Measurements from ENCODE around the gene JKAMP. TPM values are rescaled to one million over a fixed set of nuclear protein-coding genes. Genes with fewer than 3 reads are reported as not detected.
A peak's percentile ranks its signal among the peaks of the same experiment; 100 is the strongest.
"Not testable (repeated sequence)": the region's sequence is repeated elsewhere in the genome, so short reads cannot be mapped to it uniquely, and the experiment has no call there.

JKAMP gene, protein sequence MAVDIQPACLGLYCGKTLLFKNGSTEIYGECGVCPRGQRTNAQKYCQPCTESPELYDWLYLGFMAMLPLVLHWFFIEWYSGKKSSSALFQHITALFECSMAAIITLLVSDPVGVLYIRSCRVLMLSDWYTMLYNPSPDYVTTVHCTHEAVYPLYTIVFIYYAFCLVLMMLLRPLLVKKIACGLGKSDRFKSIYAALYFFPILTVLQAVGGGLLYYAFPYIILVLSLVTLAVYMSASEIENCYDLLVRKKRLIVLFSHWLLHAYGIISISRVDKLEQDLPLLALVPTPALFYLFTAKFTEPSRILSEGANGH
- total RNA-seq, result 34.4 TPM
- long read RNA-seq, transcript JKAMP-201 (7 exons, 1,726 nt), result major isoform, 62 of 98 reads
- long read RNA-seq, transcript JKAMP-203 (7 exons, 1,636 nt), result minor isoform, 19 of 98 reads
- long read RNA-seq, partial matches to known transcripts, result 2 of 98 reads
- long read RNA-seq, other reads (novel, unspliced or antisense), result 5 of 98 reads

DNA sequence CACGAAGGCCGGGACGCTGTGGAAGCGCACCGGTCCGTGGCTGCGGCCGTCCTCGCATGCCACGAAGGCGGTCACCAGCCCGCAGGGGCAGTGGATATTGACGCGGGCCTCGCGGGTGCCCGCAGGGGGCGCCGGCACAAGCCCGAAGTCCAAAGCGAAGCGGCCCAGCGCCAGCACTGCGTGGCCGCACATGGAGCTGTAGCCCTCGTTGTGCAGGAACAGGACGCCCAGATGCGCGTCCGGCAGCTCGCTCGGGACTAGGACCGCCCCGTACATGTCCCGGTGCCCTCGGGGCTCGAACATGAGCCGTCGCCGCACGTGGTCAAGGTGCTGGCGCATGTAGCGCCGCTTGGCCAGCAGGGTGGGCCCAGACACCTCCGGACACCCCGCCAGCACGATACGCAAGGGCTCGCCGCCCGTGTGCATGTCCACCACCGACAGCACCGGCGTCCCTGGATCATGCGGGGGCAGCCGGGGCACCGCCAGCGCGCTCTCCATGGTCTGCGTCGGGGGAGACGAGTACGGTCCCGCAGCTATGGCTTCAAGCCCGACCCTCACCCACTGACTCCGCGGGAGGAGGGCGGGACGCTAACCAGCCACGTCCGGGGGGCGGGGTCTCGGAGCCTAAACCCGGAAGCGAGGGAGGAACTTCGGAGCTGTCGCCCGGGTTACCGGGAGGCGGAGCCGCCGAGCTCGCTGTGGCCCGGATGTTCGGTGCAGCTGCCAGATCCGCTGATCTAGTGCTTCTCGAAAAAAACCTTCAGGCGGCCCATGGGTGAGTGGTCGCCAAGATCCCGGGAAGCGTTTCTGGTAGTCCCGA, at the start of gene JKAMP, which contains the start of gene L3HYPDH:
Gene JKAMP (plus strand): TSS at position 699 of the 820 bp plus-strand sequence. CDS start 73 bp downstream, at position 772.
Gene L3HYPDH (minus strand): TSS at position 590 of the 820 bp plus-strand sequence. CDS start 92 bp downstream, at position 498.
- H3K36me3 ChIP-seq, result peaks cover 7% of the 10 kb centered on the region
- no peaks in the 10 kb centered on the region for H3K27me3 ChIP-seq
- TF ChIP-seq, protein P1, sequence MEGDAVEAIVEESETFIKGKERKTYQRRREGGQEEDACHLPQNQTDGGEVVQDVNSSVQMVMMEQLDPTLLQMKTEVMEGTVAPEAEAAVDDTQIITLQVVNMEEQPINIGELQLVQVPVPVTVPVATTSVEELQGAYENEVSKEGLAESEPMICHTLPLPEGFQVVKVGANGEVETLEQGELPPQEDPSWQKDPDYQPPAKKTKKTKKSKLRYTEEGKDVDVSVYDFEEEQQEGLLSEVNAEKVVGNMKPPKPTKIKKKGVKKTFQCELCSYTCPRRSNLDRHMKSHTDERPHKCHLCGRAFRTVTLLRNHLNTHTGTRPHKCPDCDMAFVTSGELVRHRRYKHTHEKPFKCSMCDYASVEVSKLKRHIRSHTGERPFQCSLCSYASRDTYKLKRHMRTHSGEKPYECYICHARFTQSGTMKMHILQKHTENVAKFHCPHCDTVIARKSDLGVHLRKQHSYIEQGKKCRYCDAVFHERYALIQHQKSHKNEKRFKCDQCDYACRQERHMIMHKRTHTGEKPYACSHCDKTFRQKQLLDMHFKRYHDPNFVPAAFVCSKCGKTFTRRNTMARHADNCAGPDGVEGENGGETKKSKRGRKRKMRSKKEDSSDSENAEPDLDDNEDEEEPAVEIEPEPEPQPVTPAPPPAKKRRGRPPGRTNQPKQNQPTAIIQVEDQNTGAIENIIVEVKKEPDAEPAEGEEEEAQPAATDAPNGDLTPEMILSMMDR (IDR thresholded peaks at IDR 0.05), result peak; percentile 73
- H3K27ac ChIP-seq, result peak within 1 kb of the TSS; percentile 95
- H3K4me1 ChIP-seq, result peaks cover 42% of the 10 kb centered on the region
- DNase-seq, result peak; percentile 99
- H3K9me3 ChIP-seq, result no peaks in the 10 kb centered on the region
- ATAC-seq, result peak; percentile 97
- intact Hi-C loops (cut with DNase I), result no loop called here
- peak within 1 kb of the TSS; percentile 92 for H3K4me3 ChIP-seq

DNA sequence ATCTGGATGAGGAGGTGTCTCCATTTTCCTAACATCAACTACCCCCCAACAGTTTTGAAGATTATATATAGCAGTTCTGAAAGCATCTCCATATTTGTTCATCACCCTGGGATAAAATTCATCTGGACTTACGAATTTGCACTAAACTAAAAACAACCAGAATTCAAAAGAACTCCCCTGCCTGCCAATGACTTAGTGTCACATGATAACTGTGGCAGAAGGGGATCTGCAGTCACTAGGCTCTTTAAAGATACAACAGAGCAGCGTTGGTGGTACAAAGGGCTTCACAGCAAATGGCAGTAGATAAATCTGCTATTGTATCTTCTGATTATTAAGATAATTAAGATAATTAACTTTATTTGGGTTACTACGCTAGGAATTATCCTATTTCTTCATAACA, 49.2 kb upstream of the JKAMP start:
- Histone ChIP-seq H3K36me3 (no peaks in the 10 kb centered on the region), H3K9me3 (no peaks in the 10 kb centered on the region), H3K4me3 (no peak overlapping the region), H3K27ac (no peak overlapping the region), H3K27me3 (no peaks in the 10 kb centered on the region), H3K4me1 (no peaks in the 10 kb centered on the region)
- ATAC-seq, result no peak
- intact Hi-C loops (cut with DNase I), result no loop called here
- no peak for DNase-seq
- TF ChIP-seq, protein P1 (IDR thresholded peaks at IDR 0.05), result no peak

GRCh38 chr14:59435987-59436386, 48.3 kb upstream of the JKAMP start:
- no peaks in the 10 kb centered on the region for H3K4me1 ChIP-seq
- ATAC-seq (no peak), DNase-seq (no peak)
- no peak overlapping the region for H3K27ac ChIP-seq
- TF ChIP-seq, protein P1 (IDR thresholded peaks at IDR 0.05), result no peak
- intact Hi-C loops (cut with DNase I), result no loop called here
- H3K36me3 ChIP-seq, result no peaks in the 10 kb centered on the region
- H3K27me3 ChIP-seq, result no peaks in the 10 kb centered on the region
- no peaks in the 10 kb centered on the region for H3K9me3 ChIP-seq
- H3K4me3 ChIP-seq, result no peak overlapping the region

GRCh38 chr14:59438195-59438647, 46.1 kb upstream of the JKAMP start:
- no peaks in the 10 kb centered on the region for H3K36me3 ChIP-seq
- no peak overlapping the region for H3K27ac ChIP-seq
- H3K4me1 ChIP-seq, result no peaks in the 10 kb centered on the region
- no peaks in the 10 kb centered on the region for H3K9me3 ChIP-seq
- no peaks in the 10 kb centered on the region for H3K27me3 ChIP-seq
- TF ChIP-seq, protein P1 (IDR thresholded peaks at IDR 0.05), result no peak
- intact Hi-C loops (cut with DNase I), result no loop called here
- no peak overlapping the region for H3K4me3 ChIP-seq
- DNase-seq (no peak), ATAC-seq (no peak)

DNA sequence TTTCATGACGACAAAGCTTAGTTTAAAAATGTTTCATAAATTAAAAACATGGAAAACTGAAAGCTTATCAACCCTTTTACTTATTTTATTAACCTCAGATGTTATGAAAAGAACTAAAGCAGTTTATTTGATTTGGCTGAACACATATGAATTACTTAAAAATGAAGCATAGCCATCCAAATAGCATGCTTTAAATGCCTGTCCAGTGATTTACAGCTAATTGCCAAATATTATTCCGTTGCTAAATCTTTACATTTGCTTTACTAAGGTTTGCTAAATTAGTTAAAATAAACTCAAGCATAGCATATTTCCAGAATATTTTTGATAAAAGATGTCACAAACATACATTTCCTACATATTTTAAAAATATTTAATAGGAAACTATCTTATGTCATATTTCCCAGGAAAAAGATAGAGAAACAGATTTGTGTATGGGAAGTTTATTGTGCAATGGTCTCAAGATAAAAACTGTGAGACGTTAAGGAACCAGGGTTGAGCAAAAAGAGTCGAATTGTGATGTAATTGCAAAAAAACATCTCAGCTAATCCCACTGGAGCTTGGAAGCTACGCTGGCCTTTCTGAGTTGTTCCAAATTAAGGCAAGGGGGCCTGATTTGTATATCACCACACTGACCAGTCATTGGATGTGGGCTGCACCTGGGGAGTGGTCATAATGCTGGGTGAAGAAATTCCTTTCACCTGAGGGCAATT, 44.9 kb upstream of the JKAMP start:
- Histone ChIP-seq H3K27me3 (no peaks in the 10 kb centered on the region), H3K27ac (no peak overlapping the region), H3K36me3 (no peaks in the 10 kb centered on the region), H3K4me3 (no peak overlapping the region), H3K4me1 (peaks cover 4% of the 10 kb centered on the region), H3K9me3 (no peaks in the 10 kb centered on the region)
- ATAC-seq (no peak), DNase-seq (no peak)
- TF ChIP-seq, protein P1 (IDR thresholded peaks at IDR 0.05), result no peak
- intact Hi-C loops (cut with DNase I), result no loop called here

GRCh38 chr14:59448673-59449072, 35.6 kb upstream of the JKAMP start:
- H3K4me1 ChIP-seq; H3K9me3 ChIP-seq; ATAC-seq; H3K27ac ChIP-seq; H3K4me3 ChIP-seq; intact Hi-C loops (cut with DNase I); H3K36me3 ChIP-seq; DNase-seq; H3K27me3 ChIP-seq: not testable (repeated sequence)
